ENCODE data around the gene KCNAB1.
"Not testable (repeated sequence)": the region's sequence is repeated elsewhere in the genome, so short reads cannot be mapped to it uniquely, and the experiment has no call there.

The KCNAB1 gene

DNA sequence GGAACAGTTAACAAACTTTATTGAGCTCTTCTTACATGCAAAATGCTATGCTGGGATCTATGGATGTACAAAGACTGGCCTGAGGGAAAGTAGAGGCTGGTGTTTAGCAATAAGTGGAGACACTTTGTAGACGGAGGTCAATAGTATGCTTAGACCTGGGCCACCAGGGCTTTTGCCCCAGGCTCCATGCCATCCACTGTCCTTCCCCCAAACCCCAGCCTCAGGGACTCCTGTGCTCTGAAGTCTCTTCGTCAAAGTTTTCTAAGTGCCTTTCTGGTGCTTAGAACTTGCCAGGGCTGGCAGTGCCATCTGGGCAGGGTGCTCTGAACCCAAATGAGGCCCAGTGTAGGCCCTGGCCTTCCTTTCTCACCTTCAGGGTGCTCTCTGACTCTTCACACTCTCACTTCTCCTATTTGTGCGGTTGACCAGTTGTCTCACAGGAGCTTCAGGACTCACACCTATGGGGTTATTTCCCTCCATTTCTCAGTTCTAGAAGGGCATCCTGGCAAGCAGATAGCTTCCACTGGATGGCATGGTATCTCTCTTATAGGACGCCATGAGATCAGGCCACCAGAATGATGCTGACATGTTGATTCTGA is 21.8 kb upstream of the KCNAB1 start:
- ChIA-PET POLR2A (ENCODE audit: low non-redundant PET) (no interaction called here), CTCF (no interaction called here)
- H3K27ac ChIP-seq: no peak overlapping the region
- TF ChIP-seq, protein P1, sequence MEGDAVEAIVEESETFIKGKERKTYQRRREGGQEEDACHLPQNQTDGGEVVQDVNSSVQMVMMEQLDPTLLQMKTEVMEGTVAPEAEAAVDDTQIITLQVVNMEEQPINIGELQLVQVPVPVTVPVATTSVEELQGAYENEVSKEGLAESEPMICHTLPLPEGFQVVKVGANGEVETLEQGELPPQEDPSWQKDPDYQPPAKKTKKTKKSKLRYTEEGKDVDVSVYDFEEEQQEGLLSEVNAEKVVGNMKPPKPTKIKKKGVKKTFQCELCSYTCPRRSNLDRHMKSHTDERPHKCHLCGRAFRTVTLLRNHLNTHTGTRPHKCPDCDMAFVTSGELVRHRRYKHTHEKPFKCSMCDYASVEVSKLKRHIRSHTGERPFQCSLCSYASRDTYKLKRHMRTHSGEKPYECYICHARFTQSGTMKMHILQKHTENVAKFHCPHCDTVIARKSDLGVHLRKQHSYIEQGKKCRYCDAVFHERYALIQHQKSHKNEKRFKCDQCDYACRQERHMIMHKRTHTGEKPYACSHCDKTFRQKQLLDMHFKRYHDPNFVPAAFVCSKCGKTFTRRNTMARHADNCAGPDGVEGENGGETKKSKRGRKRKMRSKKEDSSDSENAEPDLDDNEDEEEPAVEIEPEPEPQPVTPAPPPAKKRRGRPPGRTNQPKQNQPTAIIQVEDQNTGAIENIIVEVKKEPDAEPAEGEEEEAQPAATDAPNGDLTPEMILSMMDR (conservative IDR thresholded peaks at IDR 0.05; ENCODE audit: low read depth): no peak
- no peak for DNase-seq (ENCODE audit: low spot score)

DNA sequence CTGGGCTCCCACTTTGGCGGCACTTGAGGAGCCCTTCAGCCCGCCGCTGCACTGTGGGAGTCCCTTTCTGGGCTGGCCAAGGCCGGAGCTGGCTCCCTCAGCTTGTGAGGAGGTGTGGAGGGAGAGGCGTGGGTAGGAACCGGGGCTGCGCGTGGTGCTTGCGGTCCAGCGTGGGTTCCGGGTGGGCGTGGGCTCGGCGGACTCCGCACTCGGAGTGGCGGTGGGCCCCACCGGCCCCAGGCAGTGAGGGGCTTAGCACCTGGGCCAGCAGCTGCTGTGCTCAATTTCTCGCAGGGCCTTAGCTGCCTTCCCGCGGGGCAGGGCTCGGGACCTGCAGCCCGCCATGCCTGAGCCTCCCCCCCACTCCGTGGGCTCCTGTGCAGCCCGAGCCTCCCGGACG is 21.0 kb upstream of the KCNAB1 start:
- H3K27ac ChIP-seq; POLR2A ChIA-PET (ENCODE audit: low non-redundant PET); CTCF ChIA-PET; DNase-seq (ENCODE audit: low spot score): not testable (repeated sequence)

DNA sequence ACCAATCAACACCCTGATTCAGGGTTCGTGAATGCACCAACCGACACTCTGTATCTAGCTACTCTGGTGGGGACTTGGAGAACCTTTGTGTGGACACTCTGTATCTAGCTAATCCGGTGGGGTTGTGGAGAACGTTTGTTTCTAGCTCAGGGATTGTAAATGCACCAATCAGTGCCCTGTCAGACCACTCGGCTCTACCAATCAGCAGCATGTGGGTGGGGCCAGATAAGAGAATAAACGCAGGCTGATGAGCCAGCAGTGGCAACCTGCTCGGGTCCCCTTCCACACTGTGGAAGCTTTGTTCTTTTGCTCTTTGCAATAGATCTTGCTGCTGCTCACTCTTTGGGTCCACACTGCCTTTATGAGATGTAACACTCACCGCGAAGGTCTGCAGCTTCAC is 20.4 kb upstream of the KCNAB1 start:
- CTCF ChIA-PET; DNase-seq (ENCODE audit: low spot score); POLR2A ChIA-PET (ENCODE audit: low non-redundant PET); H3K27ac ChIP-seq: not testable (repeated sequence)

DNA sequence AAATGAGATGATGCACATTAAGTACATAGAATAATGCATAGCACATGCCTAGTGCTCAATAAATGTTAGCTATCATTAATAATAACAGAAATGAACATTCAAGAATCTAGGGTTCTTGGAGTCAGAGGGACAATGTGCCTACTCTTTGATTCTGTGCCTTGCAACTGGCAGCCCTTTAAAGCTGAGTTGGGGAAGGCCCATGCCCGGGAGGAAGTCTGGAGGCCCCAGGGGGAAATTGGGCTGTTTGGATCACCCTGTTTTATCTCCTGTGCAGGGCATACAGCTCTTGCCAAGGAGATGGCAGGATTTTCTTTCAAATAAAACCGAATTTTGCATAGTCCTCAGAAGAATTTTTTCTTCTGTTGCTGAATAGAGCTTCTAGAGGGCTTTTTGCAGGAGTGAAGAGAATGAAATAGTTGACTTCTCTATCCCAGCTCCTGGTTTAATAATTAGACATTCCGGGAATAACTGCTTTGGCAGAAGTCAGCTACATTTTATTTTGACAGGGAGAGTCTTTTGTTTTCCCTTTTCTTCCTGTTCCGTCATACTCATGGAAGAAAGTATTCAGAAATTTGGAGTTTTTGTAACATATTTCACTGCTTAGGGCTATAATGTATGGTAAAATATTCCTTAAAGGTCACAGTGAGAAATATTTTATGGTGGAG is 18.0 kb upstream of the KCNAB1 start:
- ChIA-PET POLR2A (ENCODE audit: low non-redundant PET) (no interaction called here), CTCF (interaction anchor here (0.7 kb wide), 1 partner anchor 699 kb away, joined by 3 read pairs; no protein-coding TSS in a partner anchor)
- no peak overlapping the region for H3K27ac ChIP-seq
- DNase-seq (ENCODE audit: low spot score): no peak
- TF ChIP-seq, protein P1 (conservative IDR thresholded peaks at IDR 0.05; ENCODE audit: low read depth): no peak

DNA sequence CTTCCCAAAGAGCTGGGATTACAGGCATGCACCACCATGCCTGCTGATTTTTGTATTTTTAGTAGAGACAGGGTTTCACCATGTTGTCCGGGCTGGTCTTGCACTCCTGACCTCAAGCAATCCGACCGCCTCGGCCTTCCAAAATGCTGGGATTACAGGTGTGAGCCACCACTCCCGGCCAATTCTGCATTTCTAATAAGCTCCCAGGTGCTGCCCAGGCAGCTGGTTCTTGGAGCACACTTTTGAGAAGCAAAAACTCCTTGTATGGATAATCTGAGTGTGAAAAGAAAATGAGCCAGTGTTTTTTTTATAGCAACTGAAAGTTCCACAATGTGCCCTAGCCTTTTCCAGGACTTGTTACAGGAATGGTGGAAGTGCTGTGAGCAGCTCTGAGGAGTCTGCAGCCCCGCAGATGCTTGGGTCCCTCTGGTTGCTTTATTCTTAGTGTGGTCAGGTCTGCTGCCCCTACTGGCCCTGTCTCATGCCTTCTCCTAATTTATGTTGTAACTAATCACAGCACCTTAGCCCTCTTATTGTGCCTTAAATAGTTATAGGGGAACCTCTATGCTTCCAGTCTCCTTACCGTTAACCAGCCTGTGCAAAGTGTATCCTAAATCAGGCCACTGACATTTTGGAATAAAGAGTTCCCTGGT is 13.5 kb upstream of the KCNAB1 start:
- DNase-seq (ENCODE audit: low spot score): no peak
- CTCF ChIA-PET: interaction anchor here (0.6 kb wide), 1 partner anchor 24 kb away, joined by 3 read pairs; no protein-coding TSS in a partner anchor
- POLR2A ChIA-PET (ENCODE audit: low non-redundant PET): no interaction called here
- no peak overlapping the region for H3K27ac ChIP-seq
- TF ChIP-seq, protein P1 (conservative IDR thresholded peaks at IDR 0.05; ENCODE audit: low read depth): no peak

DNA sequence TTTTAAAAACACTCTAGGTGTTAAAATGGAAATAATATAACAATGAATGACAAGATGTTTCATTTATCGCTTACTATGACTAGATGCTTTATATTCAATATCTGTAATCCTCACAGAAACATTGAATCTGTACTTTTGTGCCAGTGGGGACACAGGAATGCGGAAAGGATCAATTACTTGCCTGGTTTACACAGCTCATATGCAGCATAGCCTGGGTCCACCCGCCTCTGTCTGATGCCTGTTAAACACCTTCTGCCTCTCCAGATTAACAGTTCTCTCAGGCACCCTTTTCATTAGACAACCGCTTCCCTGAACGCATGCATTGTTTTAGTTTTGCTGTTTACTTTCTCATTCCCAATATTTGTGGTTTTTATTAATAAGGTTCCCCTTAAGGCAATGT is 12.9 kb upstream of the KCNAB1 start:
- H3K27ac ChIP-seq: no peak overlapping the region
- POLR2A ChIA-PET (ENCODE audit: low non-redundant PET): no interaction called here
- CTCF ChIA-PET: no interaction called here
- DNase-seq (ENCODE audit: low spot score): no peak
- TF ChIP-seq, protein P1 (conservative IDR thresholded peaks at IDR 0.05; ENCODE audit: low read depth): no peak

DNA sequence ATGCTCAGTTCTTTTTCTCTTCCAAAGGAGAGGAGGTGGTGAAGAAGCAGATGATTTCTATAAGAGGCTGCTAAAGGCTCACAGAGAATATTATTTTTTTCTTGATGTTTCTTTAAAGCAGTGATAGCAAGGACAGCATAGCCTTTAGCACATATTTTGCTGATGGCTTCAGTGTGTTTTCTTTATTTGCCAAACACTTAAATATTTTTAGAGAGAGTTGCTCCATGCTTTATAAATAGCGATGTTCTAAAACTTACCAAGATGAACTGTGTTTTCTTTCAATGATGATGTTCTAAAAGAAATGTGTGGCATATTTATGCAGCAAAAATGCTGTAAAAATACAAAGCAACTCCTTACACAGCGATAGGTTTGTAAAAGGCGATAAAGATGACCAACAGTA is 11.8 kb upstream of the KCNAB1 start:
- TF ChIP-seq, protein P1 (conservative IDR thresholded peaks at IDR 0.05; ENCODE audit: low read depth): no peak
- ChIA-PET CTCF (no interaction called here), POLR2A (ENCODE audit: low non-redundant PET) (no interaction called here)
- no peak for DNase-seq (ENCODE audit: low spot score)
- H3K27ac ChIP-seq: no peak overlapping the region

Data from RWPE1 (cell line).